Measurements from ENCODE around the gene GGTLC2. TPM values are rescaled to one million over a fixed set of nuclear protein-coding genes. Genes with fewer than 3 reads are reported as not detected.
"Not testable (repeated sequence)": the region's sequence is repeated elsewhere in the genome, so short reads cannot be mapped to it uniquely, and the experiment has no call there.

The GGTLC2 gene
- total and polyA plus RNA-seq, 9 donors: not detected

DNA sequence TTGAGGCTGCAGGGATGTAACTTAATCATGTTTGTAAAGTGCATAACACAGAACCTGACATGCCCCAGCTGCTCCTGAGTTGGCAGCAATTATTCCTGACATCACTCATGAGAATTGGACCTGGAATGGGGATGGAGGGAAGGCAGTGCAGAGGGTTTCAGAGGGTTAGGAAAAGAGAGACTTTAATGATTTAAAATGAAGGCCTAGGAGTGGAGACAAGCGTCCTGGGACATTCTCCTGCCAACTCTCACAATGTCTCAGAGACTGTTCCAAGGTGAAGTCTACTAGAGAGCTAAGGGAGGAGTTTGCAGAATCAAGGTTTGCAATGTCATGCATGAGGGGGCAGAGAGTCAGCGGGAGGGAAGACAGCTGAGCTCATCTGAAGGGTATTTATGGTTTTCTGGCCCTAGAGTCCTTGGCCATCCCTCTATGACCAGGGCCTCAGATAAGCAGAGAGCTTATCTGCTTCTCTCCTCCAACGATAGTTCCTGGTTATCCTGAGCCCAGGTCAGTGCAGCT, 36.9 kb downstream of the GGTLC2 start:
- H3K9me3 ChIP-seq (replicated peaks; ENCODE audit: control insufficient read depth, low read depth, low read length): no peaks in the 10 kb centered on the region

DNA sequence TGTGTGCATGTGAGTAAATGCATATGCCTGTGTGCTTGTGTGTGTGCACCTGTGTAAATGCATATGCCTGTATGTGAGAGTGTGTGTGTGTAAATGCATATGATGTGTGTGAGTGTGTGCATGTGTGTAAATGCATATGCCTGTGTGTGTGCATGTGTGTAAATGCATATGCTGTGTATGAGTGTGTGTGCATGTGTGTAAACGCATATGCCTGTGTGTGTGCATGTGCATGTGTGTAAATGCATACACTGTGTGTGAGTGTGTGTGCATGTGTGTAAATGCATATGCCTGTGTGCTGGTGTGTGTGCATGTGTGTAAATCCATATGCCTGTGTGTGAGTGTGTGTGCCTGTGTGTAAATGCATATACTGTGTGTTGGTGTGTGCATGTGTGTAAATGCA, 37.8 kb downstream of the GGTLC2 start:
- H3K27ac ChIP-seq (ENCODE audit: low read length): no peak overlapping the region
- DNase-seq: no peak
- H3K27me3 ChIP-seq (ENCODE audit: control insufficient read depth, insufficient read depth, low read length): peaks cover 7% of the 10 kb centered on the region
- 89% methylated on average over 1 of the region's 1 CpG for WGBS (ENCODE audit: insufficient coverage)
- H3K36me3 ChIP-seq (ENCODE audit: control insufficient read depth, insufficient read depth, low read length): no peaks in the 10 kb centered on the region
- H3K9me3 ChIP-seq (replicated peaks; ENCODE audit: control insufficient read depth, low read depth, low read length): no peaks in the 10 kb centered on the region
- peaks cover 17% of the 10 kb centered on the region for H3K4me1 ChIP-seq (ENCODE audit: control insufficient read depth, insufficient read depth, low read length)
- H3K4me3 ChIP-seq (ENCODE audit: low read length): no peak overlapping the region

More for the DNA sequence above, 36.9 kb downstream of the GGTLC2 start:
- 54% methylated on average over 2 of the region's 3 CpGs for WGBS (ENCODE audit: insufficient coverage)
- Histone ChIP-seq H3K27ac (ENCODE audit: low read length) (no peak overlapping the region), H3K36me3 (ENCODE audit: control insufficient read depth, insufficient read depth, low read length) (no peaks in the 10 kb centered on the region), H3K27me3 (ENCODE audit: control insufficient read depth, insufficient read depth, low read length) (peaks cover 7% of the 10 kb centered on the region), H3K4me1 (ENCODE audit: control insufficient read depth, insufficient read depth, low read length) (peaks cover 17% of the 10 kb centered on the region), H3K4me3 (ENCODE audit: low read length) (no peak overlapping the region)
- DNase-seq: peak; percentile 56

DNA sequence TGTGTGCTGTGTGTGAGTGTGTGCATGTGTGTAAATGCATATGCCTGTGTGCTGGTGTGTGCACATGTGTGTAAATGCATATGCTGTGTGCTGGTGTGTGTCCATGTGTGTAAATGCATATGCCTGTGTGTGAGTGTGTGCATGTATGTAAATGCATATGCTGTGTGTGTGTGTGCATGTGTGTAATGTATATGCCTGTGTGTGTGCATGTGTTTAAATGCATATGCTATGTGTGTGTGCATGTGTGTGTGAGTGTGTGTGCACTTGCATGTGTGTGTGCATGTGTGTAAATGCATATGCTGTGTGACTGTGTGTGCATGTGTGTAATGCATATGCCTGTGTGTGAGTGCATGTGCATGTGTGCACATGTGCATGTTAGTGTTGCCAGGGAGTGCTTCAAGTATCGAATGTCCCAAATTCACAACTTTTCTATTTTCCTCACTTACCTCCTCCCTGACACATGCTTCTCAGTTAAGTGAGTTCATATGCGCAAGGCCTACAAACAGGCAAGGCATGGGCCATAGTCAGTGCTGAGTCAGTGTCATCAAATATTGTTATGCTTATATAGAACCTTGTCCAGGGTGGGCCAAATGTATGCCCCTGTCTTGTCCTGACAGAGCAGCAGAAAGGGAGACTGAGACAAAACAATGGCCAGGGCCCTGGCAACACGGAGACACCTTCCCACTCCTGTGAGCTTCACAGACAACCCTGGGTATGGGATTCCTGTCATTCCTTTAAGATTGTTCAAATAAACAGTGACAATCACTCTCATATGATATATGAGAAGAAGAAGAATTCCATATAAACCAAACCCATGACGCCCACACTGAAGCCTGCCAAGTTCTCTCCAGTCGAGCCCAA, 38.6 kb downstream of the GGTLC2 start:
- Histone ChIP-seq H3K36me3 (ENCODE audit: control insufficient read depth, insufficient read depth, low read length) (no peaks in the 10 kb centered on the region), H3K9me3 (replicated peaks; ENCODE audit: control insufficient read depth, low read depth, low read length) (no peaks in the 10 kb centered on the region), H3K27me3 (ENCODE audit: control insufficient read depth, insufficient read depth, low read length) (peaks cover 7% of the 10 kb centered on the region), H3K4me3 (ENCODE audit: low read length) (no peak overlapping the region), H3K27ac (ENCODE audit: low read length) (no peak overlapping the region), H3K4me1 (ENCODE audit: control insufficient read depth, insufficient read depth, low read length) (peaks cover 17% of the 10 kb centered on the region)
- WGBS (ENCODE audit: insufficient coverage): no CpG with 5 or more reads among the region's 5 CpGs
- no peak for DNase-seq

- H3K27ac ChIP-seq (ENCODE audit: low read length): no peak overlapping the region
- peaks cover 17% of the 10 kb centered on the region for H3K4me1 ChIP-seq (ENCODE audit: control insufficient read depth, insufficient read depth, low read length)
- peaks cover 7% of the 10 kb centered on the region for H3K27me3 ChIP-seq (ENCODE audit: control insufficient read depth, insufficient read depth, low read length)
- H3K36me3 ChIP-seq (ENCODE audit: control insufficient read depth, insufficient read depth, low read length): no peaks in the 10 kb centered on the region
- H3K9me3 ChIP-seq (replicated peaks; ENCODE audit: control insufficient read depth, low read depth, low read length): no peaks in the 10 kb centered on the region
- H3K4me3 ChIP-seq (ENCODE audit: low read length): no peak overlapping the region
- 80% methylated on average over 5 of the region's 5 CpGs for WGBS (ENCODE audit: insufficient coverage)
- no peak for DNase-seq
These were observed 39.4 kb downstream of the GGTLC2 start for GRCh38 chr22:22683668-22684361.

GRCh38 chr22:22684580-22685561, 40.5 kb downstream of the GGTLC2 start:
- Histone ChIP-seq H3K9me3 (replicated peaks; ENCODE audit: control insufficient read depth, low read depth, low read length) (no peaks in the 10 kb centered on the region), H3K27ac (ENCODE audit: low read length) (no peak overlapping the region), H3K4me3 (ENCODE audit: low read length) (no peak overlapping the region), H3K27me3 (ENCODE audit: control insufficient read depth, insufficient read depth, low read length) (peaks cover 4% of the 10 kb centered on the region), H3K36me3 (ENCODE audit: control insufficient read depth, insufficient read depth, low read length) (no peaks in the 10 kb centered on the region), H3K4me1 (ENCODE audit: control insufficient read depth, insufficient read depth, low read length) (peaks cover 17% of the 10 kb centered on the region)
- 60% methylated on average over 8 of the region's 9 CpGs for WGBS (ENCODE audit: insufficient coverage)
- DNase-seq: no peak

DNA sequence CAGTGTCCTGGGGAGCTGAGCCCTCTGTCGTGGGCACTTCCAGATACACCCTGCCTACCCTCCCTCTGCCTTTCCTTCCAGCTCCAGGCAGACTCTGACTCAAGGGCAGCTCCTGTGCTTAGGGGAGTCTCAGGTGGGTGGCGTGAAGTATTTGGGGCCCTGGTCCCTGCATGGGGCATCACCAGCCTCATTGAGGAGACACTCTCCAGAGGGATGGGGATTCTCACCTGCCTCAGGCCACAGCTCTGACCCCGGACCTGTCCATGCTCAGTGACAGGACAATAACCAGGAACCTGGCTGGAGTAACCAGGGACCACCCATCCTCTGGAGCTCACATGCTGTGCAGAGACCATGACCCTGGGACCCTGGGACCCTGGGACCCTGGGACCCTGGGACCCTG, 41.2 kb downstream of the GGTLC2 start:
- Histone ChIP-seq H3K4me1 (ENCODE audit: control insufficient read depth, insufficient read depth, low read length) (peaks cover 17% of the 10 kb centered on the region), H3K27me3 (ENCODE audit: control insufficient read depth, insufficient read depth, low read length) (no peaks in the 10 kb centered on the region), H3K9me3 (replicated peaks; ENCODE audit: control insufficient read depth, low read depth, low read length) (no peaks in the 10 kb centered on the region), H3K27ac (ENCODE audit: low read length) (no peak overlapping the region), H3K36me3 (ENCODE audit: control insufficient read depth, insufficient read depth, low read length) (no peaks in the 10 kb centered on the region), H3K4me3 (ENCODE audit: low read length) (no peak overlapping the region)
- 81% methylated on average over 2 of the region's 3 CpGs for WGBS (ENCODE audit: insufficient coverage)
- DNase-seq: no peak

GRCh38 chr22:22686202-22687115, 42.0 kb downstream of the GGTLC2 start:
- not testable (repeated sequence) for DNase-seq; H3K4me1 ChIP-seq (ENCODE audit: control insufficient read depth, insufficient read depth, low read length); H3K27me3 ChIP-seq (ENCODE audit: control insufficient read depth, insufficient read depth, low read length); H3K9me3 ChIP-seq (replicated peaks; ENCODE audit: control insufficient read depth, low read depth, low read length); H3K36me3 ChIP-seq (ENCODE audit: control insufficient read depth, insufficient read depth, low read length); H3K4me3 ChIP-seq (ENCODE audit: low read length); H3K27ac ChIP-seq (ENCODE audit: low read length)
- 80% methylated on average over 4 of the region's 8 CpGs for WGBS (ENCODE audit: insufficient coverage)

DNA sequence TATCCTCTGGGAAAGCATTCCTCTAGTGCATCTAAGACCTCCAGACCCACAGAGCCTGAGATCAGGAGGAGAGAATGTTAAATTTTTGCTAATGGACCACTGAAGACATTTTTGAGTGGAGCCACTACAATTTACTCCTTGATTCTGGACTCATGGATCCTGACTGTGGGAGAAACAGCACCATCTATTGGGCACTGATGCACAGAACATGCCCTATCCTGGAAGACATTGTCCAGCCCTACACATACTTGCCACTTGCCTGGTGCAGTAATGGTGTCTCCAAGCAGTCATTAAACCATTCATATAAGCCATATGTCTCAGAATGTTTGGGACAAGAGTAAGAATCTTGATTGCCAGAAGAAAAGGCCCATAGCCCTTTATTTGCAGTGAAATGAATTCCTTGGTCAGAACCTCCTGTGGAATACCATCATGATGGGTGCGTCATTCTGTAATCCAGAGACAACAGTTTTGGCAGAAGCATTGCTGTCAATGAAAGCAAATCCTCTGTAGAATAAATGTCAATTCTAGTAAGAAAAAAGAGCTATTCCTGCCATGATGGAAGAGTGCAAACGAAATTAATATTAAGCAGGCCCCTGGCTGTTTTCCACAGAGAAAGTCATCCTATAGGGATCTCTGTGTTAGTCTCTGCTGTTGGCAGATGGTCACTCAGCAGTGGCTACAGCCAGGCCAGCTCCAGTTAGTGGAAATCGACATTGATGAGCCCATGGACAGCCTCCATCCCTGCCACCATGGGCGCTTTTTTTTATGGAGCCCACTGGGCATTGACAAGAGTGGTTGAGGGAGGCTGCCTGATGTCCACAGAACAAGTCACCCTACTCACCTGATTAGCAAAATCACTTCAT, 43.5 kb downstream of the GGTLC2 start:
- H3K36me3 ChIP-seq (ENCODE audit: control insufficient read depth, insufficient read depth, low read length): no peaks in the 10 kb centered on the region
- no peak overlapping the region for H3K27ac ChIP-seq (ENCODE audit: low read length)
- H3K4me3 ChIP-seq (ENCODE audit: low read length): no peak overlapping the region
- peaks cover 2% of the 10 kb centered on the region for H3K27me3 ChIP-seq (ENCODE audit: control insufficient read depth, insufficient read depth, low read length)
- DNase-seq: peak; percentile 64
- 33% methylated on average over 3 of the region's 4 CpGs for WGBS (ENCODE audit: insufficient coverage)
- H3K4me1 ChIP-seq (ENCODE audit: control insufficient read depth, insufficient read depth, low read length): peaks cover 4% of the 10 kb centered on the region
- H3K9me3 ChIP-seq (replicated peaks; ENCODE audit: control insufficient read depth, low read depth, low read length): no peaks in the 10 kb centered on the region
